Measurements from ENCODE around the gene DMAP1. TPM values are rescaled to one million over a fixed set of nuclear protein-coding genes. Genes with fewer than 3 reads are reported as not detected.
A peak's percentile ranks its signal among the peaks of the same experiment; 100 is the strongest.

Gene DMAP1
- total RNA-seq, 2 experiments from 2014 or later = 53.4 to 56.9 TPM

GRCh38 chr1:44217809-44218410 is 4.6 kb downstream of the DMAP1 start:
- Histone ChIP-seq H3K9me3 (ENCODE audit: control insufficient read depth in 1 of 2, insufficient read depth in 1 of 2, low read length in 2 of 2) (no peaks in the 10 kb centered on the region), H3K27ac (ENCODE audit: low read depth in 1 of 2, low read length in 2 of 2) (no peak overlapping the region), H3K36me3 (ENCODE audit: insufficient read depth, low read length) (peaks cover 54% of the 10 kb centered on the region), H3K27me3 (ENCODE audit: control insufficient read depth in 1 of 2, insufficient read depth in 2 of 2, low read length in 2 of 2) (no peaks in the 10 kb centered on the region), H3K4me1 (ENCODE audit: insufficient read depth, low read length) (peaks cover 23% of the 10 kb centered on the region), H3K4me3 (ENCODE audit: low read length) (no peak overlapping the region)
- ATAC-seq (ENCODE audit: poor library complexity) = peak; percentile 52
- Mint-ChIP-seq H3K27me3 (no peaks in the 10 kb centered on the region), H3K4me1 (ENCODE audit: low read depth) (peaks cover 45% of the 10 kb centered on the region), H3K4me3 (peak overlapping the region; percentile 65), H3K36me3 (ENCODE audit: low read depth) (peaks cover 76% of the 10 kb centered on the region), H3K27ac (peak overlapping the region; percentile 25), H3K9me3 (no peaks in the 10 kb centered on the region)
- intact Hi-C loops (cut with DNase I, micrococcal nuclease) = loop anchor here (1.0 to 10.0 kb wide), 6 partner anchors 100 to 607 kb away; no protein-coding TSS in a partner anchor
- peak; percentile 71 for TF ChIP-seq CTCF (IDR thresholded peaks at IDR 0.05)
- ChIA-PET POLR2A (interaction anchor here (0.6 kb wide), 1 partner anchor 44 kb away, joined by 5 read pairs; no protein-coding TSS in a partner anchor), CTCF (interaction anchor here (0.6 to 1.1 kb wide), 9 partner anchors 15 to 435 kb away, joined by 3 to 9 read pairs (median 3); no protein-coding TSS in a partner anchor)
- peak; percentile 56 to 80 (median 66) for DNase-seq

DNA sequence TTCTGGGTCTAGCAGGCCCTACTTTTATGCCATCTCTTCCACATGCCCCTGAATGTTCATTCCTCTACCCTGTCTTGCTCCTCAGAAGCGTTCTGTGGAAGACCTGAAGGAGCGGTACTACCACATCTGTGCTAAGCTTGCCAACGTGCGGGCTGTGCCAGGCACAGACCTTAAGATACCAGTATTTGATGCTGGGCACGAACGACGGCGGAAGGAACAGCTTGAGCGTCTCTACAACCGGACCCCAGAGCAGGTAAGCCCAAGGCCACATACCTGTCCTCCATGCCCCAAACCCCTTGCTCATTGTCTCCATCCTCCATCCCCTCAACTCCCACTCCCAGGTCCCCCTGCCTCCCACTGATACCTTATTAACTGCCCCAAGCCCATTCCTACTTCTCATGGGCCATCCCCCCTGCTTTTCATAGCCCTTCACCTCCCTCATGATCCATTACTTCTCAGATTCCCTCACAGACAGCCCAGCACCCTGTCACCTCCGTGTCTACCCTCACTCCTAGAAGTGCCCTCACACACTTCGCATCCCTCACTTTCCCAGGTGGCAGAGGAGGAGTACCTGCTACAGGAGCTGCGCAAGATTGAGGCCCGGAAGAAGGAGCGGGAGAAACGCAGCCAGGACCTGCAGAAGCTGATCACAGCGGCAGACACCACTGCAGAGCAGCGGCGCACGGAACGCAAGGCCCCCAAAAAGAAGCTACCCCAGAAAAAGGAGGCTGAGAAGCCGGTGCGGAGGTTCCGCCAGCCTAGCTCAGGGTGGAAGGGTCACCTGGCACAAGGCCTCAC is 5.4 kb downstream of the DMAP1 start:
- DNase-seq (no peak), ATAC-seq (ENCODE audit: poor library complexity) (no peak)
- H3K27ac ChIP-seq (ENCODE audit: low read depth in 1 of 2, low read length in 2 of 2) = no peak overlapping the region
- Mint-ChIP-seq H3K4me1 (ENCODE audit: low read depth) (peaks cover 45% of the 10 kb centered on the region), H3K36me3 (ENCODE audit: low read depth) (peaks cover 68% of the 10 kb centered on the region), H3K27ac (no peak overlapping the region), H3K9me3 (no peaks in the 10 kb centered on the region), H3K27me3 (no peaks in the 10 kb centered on the region), H3K4me3 (no peak overlapping the region)
- no peaks in the 10 kb centered on the region for H3K27me3 ChIP-seq (ENCODE audit: control insufficient read depth in 1 of 2, insufficient read depth in 2 of 2, low read length in 2 of 2)
- no peak for TF ChIP-seq CTCF (IDR thresholded peaks at IDR 0.05)
- H3K9me3 ChIP-seq (ENCODE audit: control insufficient read depth in 1 of 2, insufficient read depth in 1 of 2, low read length in 2 of 2) = no peaks in the 10 kb centered on the region
- intact Hi-C loops (cut with DNase I, micrococcal nuclease) = loop anchor here in 1 of 2 experiments (5.0 to 10.0 kb wide), 2 partner anchors 379 to 606 kb away; no protein-coding TSS in a partner anchor
- peaks cover 25% of the 10 kb centered on the region for H3K4me1 ChIP-seq (ENCODE audit: insufficient read depth, low read length)
- peaks cover 54% of the 10 kb centered on the region for H3K36me3 ChIP-seq (ENCODE audit: insufficient read depth, low read length)
- POLR2A ChIA-PET = no interaction called here
- CTCF ChIA-PET = interaction anchor here (1.1 kb wide), 1 partner anchor 99 kb away, joined by 3 read pairs; no protein-coding TSS in a partner anchor
- no peak overlapping the region for H3K4me3 ChIP-seq (ENCODE audit: low read length)

DNA sequence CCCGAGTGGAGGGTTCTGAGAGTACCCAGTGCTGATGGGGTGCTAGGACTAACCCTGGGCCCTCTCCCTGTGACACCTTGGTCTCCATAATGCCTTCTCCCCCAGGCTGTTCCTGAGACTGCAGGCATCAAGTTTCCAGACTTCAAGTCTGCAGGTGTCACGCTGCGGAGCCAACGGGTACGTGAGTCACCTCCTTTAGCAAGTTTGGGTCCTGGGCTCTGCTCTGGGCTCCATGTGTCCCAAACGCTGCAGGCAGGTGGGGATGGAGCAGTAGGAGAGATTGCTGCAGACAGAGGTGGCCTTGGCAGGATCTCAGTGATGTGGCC is 6.0 kb downstream of the DMAP1 start:
- H3K27ac Mint-ChIP-seq = no peak overlapping the region
- Histone ChIP-seq H3K4me1 (ENCODE audit: insufficient read depth, low read length) (peaks cover 19% of the 10 kb centered on the region), H3K9me3 (ENCODE audit: control insufficient read depth in 1 of 2, insufficient read depth in 1 of 2, low read length in 2 of 2) (no peaks in the 10 kb centered on the region), H3K4me3 (ENCODE audit: low read length) (no peak overlapping the region), H3K27ac (ENCODE audit: low read depth in 1 of 2, low read length in 2 of 2) (no peak overlapping the region), H3K36me3 (ENCODE audit: insufficient read depth, low read length) (peaks cover 54% of the 10 kb centered on the region), H3K27me3 (ENCODE audit: control insufficient read depth in 1 of 2, insufficient read depth in 2 of 2, low read length in 2 of 2) (no peaks in the 10 kb centered on the region)
- ChIA-PET CTCF (no interaction called here), POLR2A (no interaction called here)
- H3K4me3 Mint-ChIP-seq = no peak overlapping the region
- DNase-seq = no peak
- no peaks in the 10 kb centered on the region for H3K9me3 Mint-ChIP-seq
- H3K27me3 Mint-ChIP-seq = no peaks in the 10 kb centered on the region
- ATAC-seq (ENCODE audit: poor library complexity) = no peak
- H3K36me3 Mint-ChIP-seq (ENCODE audit: low read depth) = peaks cover 64% of the 10 kb centered on the region
- intact Hi-C loops (cut with DNase I, micrococcal nuclease) = loop anchor here in 1 of 2 experiments (5.0 to 10.0 kb wide), 2 partner anchors 378 to 606 kb away; no protein-coding TSS in a partner anchor
- H3K4me1 Mint-ChIP-seq (ENCODE audit: low read depth) = peaks cover 45% of the 10 kb centered on the region
- TF ChIP-seq CTCF (IDR thresholded peaks at IDR 0.05) = no peak

All from CD4-positive, alpha-beta T cell (primary cell).